ENCODE results near the gene FAM162B. TPM values are rescaled to one million over a fixed set of nuclear protein-coding genes. Genes with fewer than 3 reads are reported as not detected.
"Not testable (repeated sequence)": the region's sequence is repeated elsewhere in the genome, so short reads cannot be mapped to it uniquely, and the experiment has no call there.

Gene FAM162B
- total and polyA plus RNA-seq, 10 donors = 0.20 to 0.67 (median 0.38) TPM; not detected in 7

GRCh38 chr6:116761779-116762178 is 3.7 kb downstream of the FAM162B start:
- H3K9me3 ChIP-seq = no peaks in the 10 kb centered on the region
- DNase-seq = no peak
- no peaks in the 10 kb centered on the region for H3K36me3 ChIP-seq
- H3K27ac ChIP-seq = no peak overlapping the region
- H3K4me1 ChIP-seq = peaks cover 11 to 18% (median 15%) of the 10 kb centered on the region in 6 donors
- intact Hi-C loops (cut with DNase I; ENCODE audit: low total_unique reads) = no loop called here
- TF ChIP-seq, protein P1, sequence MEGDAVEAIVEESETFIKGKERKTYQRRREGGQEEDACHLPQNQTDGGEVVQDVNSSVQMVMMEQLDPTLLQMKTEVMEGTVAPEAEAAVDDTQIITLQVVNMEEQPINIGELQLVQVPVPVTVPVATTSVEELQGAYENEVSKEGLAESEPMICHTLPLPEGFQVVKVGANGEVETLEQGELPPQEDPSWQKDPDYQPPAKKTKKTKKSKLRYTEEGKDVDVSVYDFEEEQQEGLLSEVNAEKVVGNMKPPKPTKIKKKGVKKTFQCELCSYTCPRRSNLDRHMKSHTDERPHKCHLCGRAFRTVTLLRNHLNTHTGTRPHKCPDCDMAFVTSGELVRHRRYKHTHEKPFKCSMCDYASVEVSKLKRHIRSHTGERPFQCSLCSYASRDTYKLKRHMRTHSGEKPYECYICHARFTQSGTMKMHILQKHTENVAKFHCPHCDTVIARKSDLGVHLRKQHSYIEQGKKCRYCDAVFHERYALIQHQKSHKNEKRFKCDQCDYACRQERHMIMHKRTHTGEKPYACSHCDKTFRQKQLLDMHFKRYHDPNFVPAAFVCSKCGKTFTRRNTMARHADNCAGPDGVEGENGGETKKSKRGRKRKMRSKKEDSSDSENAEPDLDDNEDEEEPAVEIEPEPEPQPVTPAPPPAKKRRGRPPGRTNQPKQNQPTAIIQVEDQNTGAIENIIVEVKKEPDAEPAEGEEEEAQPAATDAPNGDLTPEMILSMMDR (IDR thresholded peaks at IDR 0.05 in 8 of 11, conservative IDR thresholded peaks at IDR 0.05 in 3 of 11) = no peak
- no peak for TF ChIP-seq POLR2AphosphoS5 (IDR thresholded peaks at IDR 0.05)
- TF ChIP-seq POLR2A (IDR thresholded peaks at IDR 0.05) = no peak
- peaks cover 0 to 53% (median 30%) of the 10 kb centered on the region in 7 donors for H3K27me3 ChIP-seq (replicated peaks in 1 of 7)
- H3K4me3 ChIP-seq = no peak overlapping the region
- WGBS, 5 donors = 70 to 85% (median 77%) methylated on average over 4 of the region's 4 CpGs

- 85 to 96% (median 91%) methylated on average over 5 of the region's 5 CpGs for WGBS, 5 donors
- no peaks in the 10 kb centered on the region for H3K36me3 ChIP-seq
- H3K9me3 ChIP-seq = peaks cover 0 to 49% (median 18%) of the 10 kb centered on the region in 8 donors
- H3K27me3 ChIP-seq (replicated peaks in 1 of 7) = no peaks in the 10 kb centered on the region
- intact Hi-C loops (cut with DNase I; ENCODE audit: low total_unique reads) = no loop called here
- TF ChIP-seq POLR2A (IDR thresholded peaks at IDR 0.05) (no peak), POLR2AphosphoS5 (IDR thresholded peaks at IDR 0.05) (no peak)
- TF ChIP-seq, protein P1 (IDR thresholded peaks at IDR 0.05 in 8 of 11, conservative IDR thresholded peaks at IDR 0.05 in 3 of 11) = no peak
- no peak overlapping the region for H3K4me3 ChIP-seq
- no peaks in the 10 kb centered on the region for H3K4me1 ChIP-seq
- DNase-seq = no peak
- H3K27ac ChIP-seq = no peak overlapping the region
Measured at GRCh38 chr6:116745176-116745575, 20.3 kb downstream of the FAM162B start.

DNA sequence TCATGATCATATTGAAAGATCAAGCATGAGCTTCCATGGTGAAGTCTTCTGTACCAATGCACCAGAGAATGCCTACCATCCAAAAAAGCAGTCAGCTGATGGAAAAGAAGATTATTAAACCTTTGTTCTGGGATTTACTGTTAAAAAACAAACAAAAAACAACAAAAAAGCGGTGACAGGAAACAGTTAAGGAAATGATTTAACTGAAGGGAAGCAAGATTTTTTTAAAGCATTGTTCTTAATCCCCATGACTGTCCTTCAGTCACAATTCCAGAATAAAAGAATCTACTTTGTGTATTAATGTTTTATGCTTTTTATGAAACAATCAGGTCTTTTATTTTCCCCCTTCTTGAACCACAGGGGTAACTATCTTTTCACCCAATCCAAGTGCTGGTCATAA is 23.9 kb downstream of the FAM162B start:
- WGBS, 5 donors = 26 to 54% (median 35%) methylated on average over 1 of the region's 1 CpG
- H3K9me3 ChIP-seq = peaks cover 4 to 68% (median 33%) of the 10 kb centered on the region in 8 donors
- no peak overlapping the region for H3K27ac ChIP-seq
- no peaks in the 10 kb centered on the region for H3K4me1 ChIP-seq
- intact Hi-C loops (cut with DNase I; ENCODE audit: low total_unique reads) = no loop called here
- no peak for DNase-seq
- H3K27me3 ChIP-seq (replicated peaks in 1 of 7) = no peaks in the 10 kb centered on the region
- TF ChIP-seq POLR2AphosphoS5 (IDR thresholded peaks at IDR 0.05) (no peak), POLR2A (IDR thresholded peaks at IDR 0.05) (no peak)
- TF ChIP-seq, protein P1 (IDR thresholded peaks at IDR 0.05 in 8 of 11, conservative IDR thresholded peaks at IDR 0.05 in 3 of 11) = no peak
- H3K36me3 ChIP-seq = peaks cover 0 to 15% (median 0%) of the 10 kb centered on the region in 6 donors
- H3K4me3 ChIP-seq = no peak overlapping the region

- DNase-seq; intact Hi-C loops (cut with DNase I; ENCODE audit: low total_unique reads); H3K4me1 ChIP-seq; H3K27me3 ChIP-seq (replicated peaks in 1 of 7); H3K27ac ChIP-seq; H3K4me3 ChIP-seq: not testable (repeated sequence)
- H3K9me3 ChIP-seq = peaks cover 4 to 74% (median 41%) of the 10 kb centered on the region in 8 donors
- WGBS, 5 donors = 87 to 100% (median 94%) methylated on average over 3 of the region's 3 CpGs
- peaks cover 0 to 26% (median 2%) of the 10 kb centered on the region in 6 donors for H3K36me3 ChIP-seq
Measured at GRCh38 chr6:116740486-116740885, 25.0 kb downstream of the FAM162B start.

DNA sequence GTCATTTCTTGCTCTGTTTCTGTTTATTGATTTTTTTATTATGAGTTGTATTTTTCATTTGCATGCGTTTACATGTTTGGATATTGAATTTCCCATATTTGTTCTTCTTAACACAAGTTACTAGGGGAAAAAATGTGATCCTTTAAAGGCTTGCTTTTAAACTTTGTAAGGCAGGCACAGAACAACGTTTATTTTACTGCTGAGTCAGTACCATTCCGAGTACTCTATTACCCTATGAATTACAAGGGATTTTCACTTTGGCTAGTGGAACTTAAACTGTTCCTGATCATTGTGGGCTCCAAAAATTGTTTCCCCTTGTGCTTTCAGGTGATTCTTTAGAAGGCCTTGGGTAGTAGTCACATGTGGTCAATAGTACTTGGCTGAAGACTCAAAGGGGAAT is 28.5 kb downstream of the FAM162B start:
- Histone ChIP-seq H3K9me3 (peaks cover 4 to 48% (median 33%) of the 10 kb centered on the region in 8 donors), H3K27ac (no peak overlapping the region), H3K4me1 (no peaks in the 10 kb centered on the region), H3K27me3 (replicated peaks in 1 of 7) (no peaks in the 10 kb centered on the region), H3K4me3 (no peak overlapping the region), H3K36me3 (peaks cover 0 to 60% (median 19%) of the 10 kb centered on the region in 6 donors)
- intact Hi-C loops (cut with DNase I; ENCODE audit: low total_unique reads) = no loop called here
- TF ChIP-seq POLR2A (IDR thresholded peaks at IDR 0.05) (no peak), POLR2AphosphoS5 (IDR thresholded peaks at IDR 0.05) (no peak)
- TF ChIP-seq, protein P1 (IDR thresholded peaks at IDR 0.05 in 8 of 11, conservative IDR thresholded peaks at IDR 0.05 in 3 of 11) = no peak
- 96 to 98% (median 97%) methylated on average over 3 of the region's 3 CpGs for WGBS, 5 donors
- DNase-seq = no peak
